ENCODE measurements around the gene LLGL1. TPM values are rescaled to one million over a fixed set of nuclear protein-coding genes. Genes with fewer than 3 reads are reported as not detected.
A peak's percentile ranks its signal among the peaks of the same experiment; 100 is the strongest.

The LLGL1 gene
- total RNA-seq, 1 donor from 2014 or later: 25.3 TPM

GRCh38 chr17:18257268-18257981, 32.0 kb downstream of the LLGL1 start:
- H3K4me3 ChIP-seq: peak overlapping the region; percentile 83 to 97
- intact Hi-C loops (cut with DNase I): loop anchor here (5.0 kb wide), 1 partner anchor 40 kb away; no protein-coding TSS in a partner anchor
- H3K4me1 ChIP-seq: peaks cover 22 to 37% of the 10 kb centered on the region in 2 donors
- DNase-seq (ENCODE audit: low spot score in 2 of 2): no peak
- peaks cover 41 to 42% of the 10 kb centered on the region in 2 donors for H3K36me3 ChIP-seq
- peak overlapping the region; percentile 96 to 100 for H3K27ac ChIP-seq
- TF ChIP-seq CTCF (IDR thresholded peaks at IDR 0.05): no peak
- H3K9me3 ChIP-seq: no peaks in the 10 kb centered on the region
- H3K27me3 ChIP-seq: no peaks in the 10 kb centered on the region

DNA sequence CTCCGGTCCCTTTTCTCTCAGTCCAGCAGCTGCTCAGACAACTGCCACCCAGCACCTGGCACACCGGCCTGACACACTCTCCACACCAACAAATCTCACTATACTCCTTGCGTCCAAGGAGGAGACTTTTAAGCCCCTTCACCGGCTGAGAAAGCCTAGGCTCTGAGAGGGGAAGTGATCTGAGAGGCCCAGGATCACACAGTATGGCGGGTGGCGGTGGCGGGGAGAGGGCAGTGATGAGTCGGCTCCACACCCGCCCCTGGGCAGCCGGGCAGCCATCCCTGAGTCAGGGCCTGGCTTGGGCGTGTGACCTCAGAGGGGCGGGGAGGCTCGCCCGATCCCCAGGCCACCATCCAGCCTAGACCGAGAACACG, 32.5 kb downstream of the LLGL1 start:
- Histone ChIP-seq H3K4me1 (peaks cover 22 to 42% of the 10 kb centered on the region in 2 donors), H3K27ac (peak overlapping the region; percentile 96 to 100), H3K9me3 (no peaks in the 10 kb centered on the region), H3K36me3 (peaks cover 38 to 40% of the 10 kb centered on the region in 2 donors), H3K27me3 (no peaks in the 10 kb centered on the region), H3K4me3 (peak overlapping the region; percentile 83 to 97)
- intact Hi-C loops (cut with DNase I): loop anchor here (1.0 to 5.0 kb wide), 2 partner anchors 41 to 75 kb away; partner anchors contain the start of gene ALKBH5
- TF ChIP-seq CTCF (IDR thresholded peaks at IDR 0.05): peak in 1 of 3 experiments; percentile 5
- DNase-seq (ENCODE audit: low spot score in 2 of 2): peak; percentile 72 to 94

DNA sequence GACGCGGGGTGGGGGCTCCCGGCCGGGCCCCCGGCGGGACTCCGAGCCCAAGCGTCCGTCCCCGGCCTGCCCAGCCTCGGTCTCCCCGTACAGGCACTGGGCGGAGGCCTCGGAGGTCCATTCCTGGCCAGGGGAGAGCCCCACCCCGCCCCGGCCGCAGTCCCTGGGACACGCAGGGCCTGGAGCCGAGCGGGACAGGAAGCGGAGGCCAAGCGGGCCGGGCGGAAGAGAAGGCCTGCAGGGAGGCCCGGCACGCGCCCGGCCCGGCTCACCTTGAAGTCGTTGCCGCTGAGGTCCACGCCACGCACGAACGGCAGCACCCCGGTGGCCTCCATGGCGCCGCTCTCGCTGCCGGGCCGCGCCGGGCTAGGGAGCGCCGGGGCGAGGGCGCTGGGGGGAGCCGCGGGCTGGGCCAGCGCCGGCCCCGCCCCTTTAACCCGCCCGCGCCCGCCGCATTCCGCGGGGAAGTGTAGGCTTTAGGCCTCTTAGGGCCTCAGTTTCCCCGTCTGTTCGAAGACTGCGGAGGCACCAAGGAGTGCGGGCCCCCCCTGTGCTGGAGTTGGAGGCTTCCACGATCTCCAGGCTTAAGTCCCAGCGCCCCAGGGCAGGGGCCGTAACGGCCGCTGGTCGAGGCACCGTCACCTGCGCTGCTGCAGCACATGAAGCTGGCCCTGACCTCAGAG, 33.1 kb downstream of the LLGL1 start, which contains the start of gene FLII:
FLII (minus strand) TSS at position 383 of the 683 bp plus-strand sequence; CDS start at position 335, 48 bp downstream.
- Histone ChIP-seq H3K36me3 (peaks cover 38 to 40% of the 10 kb centered on the region in 2 donors), H3K4me3 (peak within 1 kb of the TSS; percentile 83 to 97), H3K27me3 (no peaks in the 10 kb centered on the region), H3K9me3 (no peaks in the 10 kb centered on the region), H3K4me1 (peaks cover 22 to 44% of the 10 kb centered on the region in 2 donors), H3K27ac (peak within 1 kb of the TSS; percentile 96 to 100)
- DNase-seq (ENCODE audit: low spot score in 2 of 2): peak in 1 of 2 donors; percentile 75
- TF ChIP-seq CTCF (IDR thresholded peaks at IDR 0.05): peak in 1 of 3 experiments; percentile 1
- intact Hi-C loops (cut with DNase I): loop anchor here (1.0 to 5.0 kb wide), 2 partner anchors 41 to 75 kb away; partner anchors contain the start of gene ALKBH5

DNA sequence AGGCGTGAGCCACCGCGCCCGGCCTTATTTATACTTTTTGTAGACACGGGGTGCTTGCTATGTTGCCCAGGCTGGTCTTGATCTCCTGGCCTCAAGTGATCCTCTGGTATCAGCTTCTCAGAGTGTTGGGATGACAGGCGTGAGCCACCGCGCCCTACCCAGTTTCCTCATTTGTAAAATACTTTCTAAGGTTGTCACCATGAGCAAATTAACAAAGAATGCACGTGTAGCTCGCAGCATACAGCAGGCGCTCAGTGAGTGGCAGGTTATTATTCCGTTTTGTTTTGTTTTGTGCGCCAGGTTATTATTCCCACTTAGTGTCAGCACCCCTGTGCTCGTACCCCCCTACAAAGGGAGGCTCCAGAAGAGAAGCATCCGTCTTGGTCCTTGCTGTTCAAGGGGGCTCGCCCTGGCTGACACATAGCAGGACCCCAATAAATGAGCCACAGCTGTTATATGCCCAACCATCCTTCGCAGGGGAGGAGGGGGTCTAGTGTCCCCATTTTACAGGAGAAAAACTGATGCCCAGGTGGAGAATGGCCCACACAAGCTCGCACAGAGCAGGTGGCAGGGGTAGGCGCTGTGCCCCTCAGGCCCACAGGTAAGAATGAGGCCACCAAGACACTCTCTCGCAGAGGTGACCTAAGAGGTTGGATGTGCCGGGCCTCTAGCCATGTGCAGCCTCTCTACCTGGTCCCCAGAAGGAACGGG, 34.3 kb downstream of the LLGL1 start:
- DNase-seq (ENCODE audit: low spot score in 2 of 2): no peak
- no peaks in the 10 kb centered on the region for H3K9me3 ChIP-seq
- intact Hi-C loops (cut with DNase I): loop anchor here (1.0 to 5.0 kb wide), 3 partner anchors 34 to 103 kb away; partner anchors contain the start of genes LLGL1 and SHMT1
- no peak for TF ChIP-seq CTCF (IDR thresholded peaks at IDR 0.05)
- peaks cover 22 to 44% of the 10 kb centered on the region in 2 donors for H3K4me1 ChIP-seq
- peak overlapping the region; percentile 69 to 76 for H3K4me3 ChIP-seq
- peak overlapping the region; percentile 93 to 96 for H3K27ac ChIP-seq
- H3K36me3 ChIP-seq: peaks cover 38 to 40% of the 10 kb centered on the region in 2 donors
- H3K27me3 ChIP-seq: no peaks in the 10 kb centered on the region
